Measurements from ENCODE around the gene HHATL.

GRCh38 chr3:42662037-42662812 lies 40.4 kb downstream of the HHATL start:
- TF ChIP-seq CTCF (conservative IDR thresholded peaks at IDR 0.05) (no peak), ZFX (IDR thresholded peaks at IDR 0.05) (no peak)
